HL-60 (cell line): ENCODE results near the gene IMP4.

Experiments
- SPI1 ChIP-seq: IDR thresholded peaks from 2 replicates; pipeline ENCODE4 v1.6.1; 2012; ENCODE audit warnings: low read depth, mild to moderate bottlenecking, borderline replicate concordance
- TF ChIP-seq, protein P1 (sequence below): IDR thresholded peaks from one replicate; pipeline ENCODE4 v1.5.1; 2011; ENCODE audit warnings: low read length, control low read depth, inconsistent platforms; ENCODE audit not compliant: insufficient read depth

GRCh38 chr2:130389783-130390182, 47.1 kb downstream of the IMP4 start:
- TF ChIP-seq, protein P1, sequence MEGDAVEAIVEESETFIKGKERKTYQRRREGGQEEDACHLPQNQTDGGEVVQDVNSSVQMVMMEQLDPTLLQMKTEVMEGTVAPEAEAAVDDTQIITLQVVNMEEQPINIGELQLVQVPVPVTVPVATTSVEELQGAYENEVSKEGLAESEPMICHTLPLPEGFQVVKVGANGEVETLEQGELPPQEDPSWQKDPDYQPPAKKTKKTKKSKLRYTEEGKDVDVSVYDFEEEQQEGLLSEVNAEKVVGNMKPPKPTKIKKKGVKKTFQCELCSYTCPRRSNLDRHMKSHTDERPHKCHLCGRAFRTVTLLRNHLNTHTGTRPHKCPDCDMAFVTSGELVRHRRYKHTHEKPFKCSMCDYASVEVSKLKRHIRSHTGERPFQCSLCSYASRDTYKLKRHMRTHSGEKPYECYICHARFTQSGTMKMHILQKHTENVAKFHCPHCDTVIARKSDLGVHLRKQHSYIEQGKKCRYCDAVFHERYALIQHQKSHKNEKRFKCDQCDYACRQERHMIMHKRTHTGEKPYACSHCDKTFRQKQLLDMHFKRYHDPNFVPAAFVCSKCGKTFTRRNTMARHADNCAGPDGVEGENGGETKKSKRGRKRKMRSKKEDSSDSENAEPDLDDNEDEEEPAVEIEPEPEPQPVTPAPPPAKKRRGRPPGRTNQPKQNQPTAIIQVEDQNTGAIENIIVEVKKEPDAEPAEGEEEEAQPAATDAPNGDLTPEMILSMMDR, result no peak
- no peak for TF ChIP-seq SPI1
